Measurements from ENCODE around the gene ZNF681. TPM values are rescaled to one million over a fixed set of nuclear protein-coding genes. Genes with fewer than 3 reads are reported as not detected.
"Not testable (repeated sequence)": the region's sequence is repeated elsewhere in the genome, so short reads cannot be mapped to it uniquely, and the experiment has no call there.

ZNF681 gene
- total RNA-seq, 3 donors from 2014 or later = 2.1 to 5.4 (median 3.3) TPM

DNA sequence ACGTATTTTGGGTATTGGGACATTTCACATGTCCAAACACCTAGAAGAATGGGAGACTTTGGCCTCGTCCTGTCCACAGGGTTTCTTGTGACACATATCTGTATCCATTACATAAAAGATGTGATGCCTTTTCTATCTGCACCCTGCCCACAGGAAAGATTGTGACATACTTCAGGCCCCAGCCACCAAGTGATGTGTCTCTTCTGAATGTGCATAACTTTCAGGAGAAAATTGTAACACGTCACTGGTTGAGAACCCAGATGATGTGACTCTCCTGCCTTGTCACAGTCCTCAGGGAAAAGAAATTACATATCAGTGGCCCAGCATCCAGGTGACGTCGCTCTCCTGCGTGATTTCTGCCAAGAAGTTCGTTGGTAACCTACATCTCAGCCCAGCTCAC, 21.0 kb upstream of the ZNF681 start:
- ATAC-seq (no peak), DNase-seq (no peak)
- H3K36me3 ChIP-seq (ENCODE audit: low read depth) = no peaks in the 10 kb centered on the region
- no peaks in the 10 kb centered on the region for H3K4me1 ChIP-seq (ENCODE audit: low read depth)
- intact Hi-C loops (cut with DNase I, micrococcal nuclease) = no loop called here
- H3K4me3 ChIP-seq = no peak overlapping the region
- peaks cover 3% of the 10 kb centered on the region for H3K9me3 ChIP-seq
- TF ChIP-seq, protein P1, sequence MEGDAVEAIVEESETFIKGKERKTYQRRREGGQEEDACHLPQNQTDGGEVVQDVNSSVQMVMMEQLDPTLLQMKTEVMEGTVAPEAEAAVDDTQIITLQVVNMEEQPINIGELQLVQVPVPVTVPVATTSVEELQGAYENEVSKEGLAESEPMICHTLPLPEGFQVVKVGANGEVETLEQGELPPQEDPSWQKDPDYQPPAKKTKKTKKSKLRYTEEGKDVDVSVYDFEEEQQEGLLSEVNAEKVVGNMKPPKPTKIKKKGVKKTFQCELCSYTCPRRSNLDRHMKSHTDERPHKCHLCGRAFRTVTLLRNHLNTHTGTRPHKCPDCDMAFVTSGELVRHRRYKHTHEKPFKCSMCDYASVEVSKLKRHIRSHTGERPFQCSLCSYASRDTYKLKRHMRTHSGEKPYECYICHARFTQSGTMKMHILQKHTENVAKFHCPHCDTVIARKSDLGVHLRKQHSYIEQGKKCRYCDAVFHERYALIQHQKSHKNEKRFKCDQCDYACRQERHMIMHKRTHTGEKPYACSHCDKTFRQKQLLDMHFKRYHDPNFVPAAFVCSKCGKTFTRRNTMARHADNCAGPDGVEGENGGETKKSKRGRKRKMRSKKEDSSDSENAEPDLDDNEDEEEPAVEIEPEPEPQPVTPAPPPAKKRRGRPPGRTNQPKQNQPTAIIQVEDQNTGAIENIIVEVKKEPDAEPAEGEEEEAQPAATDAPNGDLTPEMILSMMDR (IDR thresholded peaks at IDR 0.05) = no peak

DNA sequence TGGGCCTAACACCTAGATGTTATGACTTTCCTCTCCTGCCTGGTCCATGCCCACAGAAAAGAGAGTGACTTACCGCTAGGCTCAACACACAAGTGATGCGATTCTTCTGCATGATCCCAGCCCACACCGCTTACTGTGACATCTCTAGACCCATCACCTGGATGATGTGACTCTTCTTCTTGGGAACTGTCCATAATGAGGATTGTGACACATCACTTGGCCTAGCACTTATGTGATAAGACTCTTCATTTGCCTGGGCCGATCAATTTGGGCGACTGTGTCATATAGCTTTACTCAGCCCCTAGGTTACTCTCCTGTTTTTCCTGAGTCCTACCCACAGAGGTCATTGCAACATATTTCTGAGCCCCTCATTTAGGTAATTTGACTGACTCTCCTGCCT, 19.9 kb upstream of the ZNF681 start:
- DNase-seq = no peak
- TF ChIP-seq, protein P1 (IDR thresholded peaks at IDR 0.05) = no peak
- no peak overlapping the region for H3K4me3 ChIP-seq
- intact Hi-C loops (cut with DNase I, micrococcal nuclease) = no loop called here
- H3K4me1 ChIP-seq (ENCODE audit: low read depth) = no peaks in the 10 kb centered on the region
- ATAC-seq = no peak
- H3K36me3 ChIP-seq (ENCODE audit: low read depth) = no peaks in the 10 kb centered on the region
- H3K9me3 ChIP-seq = peaks cover 3% of the 10 kb centered on the region

DNA sequence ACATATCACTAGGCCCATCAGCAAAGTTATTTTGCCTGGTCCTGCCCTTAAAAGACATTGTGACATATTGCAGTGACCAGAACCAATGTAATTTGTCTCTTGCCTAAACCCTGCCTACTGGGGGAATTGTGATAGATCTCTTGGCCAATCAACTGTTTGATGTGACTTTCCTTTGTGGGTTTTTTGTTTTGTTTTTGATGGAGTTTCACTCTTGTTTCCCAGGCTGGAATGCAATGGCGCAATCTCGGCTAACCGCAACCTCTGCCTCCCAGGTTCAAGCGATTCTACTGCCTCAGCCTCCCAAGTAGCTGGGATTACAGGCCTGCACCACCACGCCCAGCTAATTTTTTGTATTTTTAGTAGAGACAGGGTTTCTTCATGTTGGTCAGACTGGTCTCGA, 19.3 kb upstream of the ZNF681 start:
- ATAC-seq; intact Hi-C loops (cut with DNase I, micrococcal nuclease); DNase-seq; H3K9me3 ChIP-seq; H3K36me3 ChIP-seq (ENCODE audit: low read depth); H3K4me3 ChIP-seq; H3K4me1 ChIP-seq (ENCODE audit: low read depth): not testable (repeated sequence)

DNA sequence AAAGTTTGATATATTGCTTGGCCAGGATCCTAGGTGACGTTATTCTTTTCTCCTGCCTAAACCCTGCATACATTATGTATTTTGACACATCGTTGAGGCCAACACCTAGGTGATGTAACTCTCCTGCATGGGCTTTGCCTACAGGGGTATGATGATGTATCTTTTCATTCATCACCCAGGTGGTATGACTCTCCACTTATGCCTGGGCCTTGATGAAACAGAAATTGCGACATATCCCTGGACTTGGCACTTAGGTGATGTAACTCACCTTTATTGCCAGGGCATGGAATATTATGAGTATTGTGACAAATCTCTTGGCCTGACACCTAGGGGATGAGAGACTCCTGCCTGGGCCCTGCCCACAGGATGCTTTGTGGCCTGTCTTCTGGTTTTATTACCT, 18.5 kb upstream of the ZNF681 start:
- ATAC-seq = peak; percentile 80
- TF ChIP-seq, protein P1 (IDR thresholded peaks at IDR 0.05) = no peak
- Histone ChIP-seq H3K4me1 (ENCODE audit: low read depth) (no peaks in the 10 kb centered on the region), H3K4me3 (no peak overlapping the region), H3K36me3 (ENCODE audit: low read depth) (no peaks in the 10 kb centered on the region), H3K9me3 (peaks cover 3% of the 10 kb centered on the region)
- no peak for DNase-seq
- intact Hi-C loops (cut with DNase I, micrococcal nuclease) = no loop called here

DNA sequence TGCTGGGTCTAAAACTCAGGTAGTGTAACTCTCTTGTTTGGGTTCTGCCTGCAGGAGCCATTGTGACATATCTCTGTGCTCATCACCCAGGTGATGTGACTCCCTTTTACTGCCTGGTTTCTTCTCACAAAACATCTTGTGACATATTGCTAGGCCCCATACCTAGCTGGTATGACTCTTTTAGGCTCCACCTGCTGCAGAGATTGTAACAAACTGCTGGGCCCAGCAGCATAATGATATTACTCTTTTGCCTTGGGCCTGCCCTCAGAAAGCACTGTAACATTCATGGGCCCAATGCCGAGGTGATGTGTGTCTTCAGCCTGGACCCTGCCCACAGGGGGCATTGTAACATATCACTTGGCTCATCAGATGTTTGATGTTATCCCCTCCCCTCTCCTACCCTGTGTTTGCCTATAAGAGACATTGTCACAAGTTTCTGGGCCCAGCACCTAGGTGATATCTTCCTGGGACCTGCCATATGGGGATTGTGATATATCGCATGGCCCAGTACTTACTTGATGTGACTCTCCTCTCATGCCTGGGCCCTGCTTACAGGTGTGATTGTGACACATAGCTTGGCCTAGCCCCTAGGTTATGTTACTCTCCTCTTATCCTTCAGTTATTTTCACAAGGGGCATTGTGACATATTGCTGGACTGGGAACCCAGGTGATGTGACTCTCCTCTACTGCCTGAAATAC, 18.0 kb upstream of the ZNF681 start:
- Histone ChIP-seq H3K4me3 (no peak overlapping the region), H3K4me1 (ENCODE audit: low read depth) (no peaks in the 10 kb centered on the region), H3K36me3 (ENCODE audit: low read depth) (no peaks in the 10 kb centered on the region), H3K9me3 (peaks cover 2% of the 10 kb centered on the region)
- intact Hi-C loops (cut with DNase I, micrococcal nuclease) = no loop called here
- no peak for DNase-seq
- TF ChIP-seq, protein P1 (IDR thresholded peaks at IDR 0.05) = no peak
- no peak for ATAC-seq

DNA sequence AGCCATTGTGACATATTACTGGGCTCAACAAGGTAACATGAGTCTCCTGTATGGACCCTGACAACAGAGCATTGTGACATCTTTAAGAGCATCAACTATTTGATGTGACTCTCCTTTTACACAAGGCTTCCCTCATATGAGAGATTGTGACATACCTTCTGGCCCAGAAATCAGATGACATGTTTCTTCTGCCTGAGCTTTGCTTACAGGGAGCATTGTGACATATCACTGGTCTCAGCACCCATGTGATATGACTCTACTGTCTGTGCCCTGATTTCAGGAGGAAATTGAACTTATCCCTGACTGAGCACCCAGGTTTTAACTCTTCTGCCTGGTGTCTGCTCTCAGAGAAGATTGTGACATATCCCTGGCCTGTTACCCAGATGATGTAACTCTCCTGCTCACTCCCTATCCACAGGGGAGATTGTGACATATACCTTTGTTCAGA, 15.9 kb upstream of the ZNF681 start:
- Histone ChIP-seq H3K36me3 (ENCODE audit: low read depth) (no peaks in the 10 kb centered on the region), H3K9me3 (no peaks in the 10 kb centered on the region), H3K4me1 (ENCODE audit: low read depth) (no peaks in the 10 kb centered on the region), H3K4me3 (no peak overlapping the region)
- DNase-seq (no peak), ATAC-seq (no peak)
- TF ChIP-seq, protein P1 (IDR thresholded peaks at IDR 0.05) = no peak
- intact Hi-C loops (cut with DNase I, micrococcal nuclease) = no loop called here
